Upper lobe of right lung (tissue), 1 donor: ENCODE data around the gene OR1B1. TPM values are rescaled to one million over a fixed set of nuclear protein-coding genes. Genes with fewer than 3 reads are reported as not detected.

Experiments used
- ATAC-seq: fragments of 200-7000 bp; cut with Tn5 transposase; one replicate; pipeline ENCODE4 v1.9.1; 2020; ENCODE audit warnings: mild to moderate bottlenecking, moderate library complexity
- DNase-seq: peaks from one replicate; pipeline ENCODE4 v3.0.0-alpha.2; 2020
- H3K27ac ChIP-seq: fragments of 200-600 bp; one replicate; pipeline ENCODE4 v1.8.0; 2022
- H3K27me3 ChIP-seq: fragments of 200-600 bp; one replicate; pipeline ENCODE4 v1.8.0; 2022; ENCODE audit warnings: mild to moderate bottlenecking
- H3K36me3 ChIP-seq: fragments of 200-600 bp; one replicate; pipeline ENCODE4 v1.8.0; 2022
- H3K4me1 ChIP-seq: fragments of 200-600 bp; one replicate; pipeline ENCODE4 v1.8.0; 2022
- H3K4me3 ChIP-seq: fragments of 200-600 bp; one replicate; pipeline ENCODE4 v1.8.0; 2022; ENCODE audit warnings: mild to moderate bottlenecking
- H3K9me3 ChIP-seq: fragments of 200-600 bp; one replicate; pipeline ENCODE4 v1.8.0; 2022
- CTCF ChIP-seq: fragments of 200-600 bp; IDR thresholded peaks from one replicate; pipeline ENCODE4 v1.8.0; 2022; ENCODE audit warnings: antibody characterized with exemption
- intact Hi-C: fragments of 100-400 bp; cut with DNase I; formaldehyde crosslinking; loops from one replicate; pipeline ENCODE4 v1.11.0; 2022
- long read RNA-seq: library from polyadenylated mRNA; unstranded; transcript quantifications from one replicate; pipeline ENCODE4 v2.0.0, GENCODE V29; 2021
- total RNA-seq: library from RNA; stranded (reverse); fragmentation: NEBNext Ultra II Directional; extraction: Animal tissue kit (Norgen Biotek cat#: 25700); gene quantifications from one replicate; pipeline ENCODE4 v1.2.1, GENCODE V29; 2021
- donor health status: DM: no; HTN: yes; CAD: no; lungs with severe emphysema.

OR1B1 gene
- not detected for total RNA-seq
- long read RNA-seq, result 0 reads

GRCh38 chr9:122657527-122657926 lies at the start of gene OR1B1:
Gene OR1B1, minus strand, starts transcription at chr9:122657627.
- no peaks in the 10 kb centered on the region for H3K4me1 ChIP-seq
- DNase-seq, result no peak
- no peaks in the 10 kb centered on the region for H3K9me3 ChIP-seq
- no peak for TF ChIP-seq CTCF
- no peak for ATAC-seq
- intact Hi-C loops, result no loop called here
- no peaks in the 10 kb centered on the region for H3K27me3 ChIP-seq
- H3K36me3 ChIP-seq, result no peaks in the 10 kb centered on the region
- no peak within 1 kb of the TSS for H3K4me3 ChIP-seq
- no peak within 1 kb of the TSS for H3K27ac ChIP-seq

- intact Hi-C loops, result no loop called here
- no peak for ATAC-seq
- no peaks in the 10 kb centered on the region for H3K27me3 ChIP-seq
- H3K4me3 ChIP-seq, result no peak overlapping the region
- no peak for DNase-seq
- no peak for TF ChIP-seq CTCF
- peaks cover 12% of the 10 kb centered on the region for H3K9me3 ChIP-seq
- H3K36me3 ChIP-seq, result no peaks in the 10 kb centered on the region
- H3K27ac ChIP-seq, result no peak overlapping the region
- no peaks in the 10 kb centered on the region for H3K4me1 ChIP-seq
Measured at GRCh38 chr9:122695696-122696095, 38.3 kb upstream of the OR1B1 start.

DNA sequence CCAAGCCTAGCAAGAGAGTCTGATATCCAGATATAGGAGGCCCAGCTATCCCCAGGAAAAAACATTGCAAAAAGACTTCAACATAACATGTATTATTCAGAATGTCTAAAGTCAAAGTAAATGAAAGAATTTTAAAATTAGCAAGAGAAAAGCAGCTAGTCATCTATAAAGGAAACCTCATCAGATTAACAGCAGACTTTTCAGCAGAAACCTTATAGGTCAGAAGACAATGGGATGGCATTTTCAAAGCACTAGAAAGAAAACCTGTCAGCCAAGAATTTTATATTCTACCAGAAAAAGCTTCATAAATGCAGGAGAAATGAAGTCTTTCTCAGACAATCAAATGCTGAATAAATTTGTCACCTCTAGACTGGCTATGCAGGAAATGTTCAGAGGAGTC lies 27.4 kb upstream of the OR1B1 start:
- H3K4me3 ChIP-seq, result no peak overlapping the region
- H3K9me3 ChIP-seq, result peaks cover 6% of the 10 kb centered on the region
- no peaks in the 10 kb centered on the region for H3K4me1 ChIP-seq
- no peak overlapping the region for H3K27ac ChIP-seq
- ATAC-seq (no peak), DNase-seq (no peak)
- TF ChIP-seq CTCF, result no peak
- no peaks in the 10 kb centered on the region for H3K36me3 ChIP-seq
- intact Hi-C loops, result no loop called here
- H3K27me3 ChIP-seq, result no peaks in the 10 kb centered on the region

GRCh38 chr9:122672481-122672880 lies 15.1 kb upstream of the OR1B1 start:
- no peak for ATAC-seq
- Histone ChIP-seq H3K27me3 (no peaks in the 10 kb centered on the region), H3K4me1 (no peaks in the 10 kb centered on the region), H3K36me3 (no peaks in the 10 kb centered on the region), H3K9me3 (no peaks in the 10 kb centered on the region), H3K27ac (no peak overlapping the region), H3K4me3 (no peak overlapping the region)
- intact Hi-C loops, result no loop called here
- no peak for DNase-seq
- no peak for TF ChIP-seq CTCF

DNA sequence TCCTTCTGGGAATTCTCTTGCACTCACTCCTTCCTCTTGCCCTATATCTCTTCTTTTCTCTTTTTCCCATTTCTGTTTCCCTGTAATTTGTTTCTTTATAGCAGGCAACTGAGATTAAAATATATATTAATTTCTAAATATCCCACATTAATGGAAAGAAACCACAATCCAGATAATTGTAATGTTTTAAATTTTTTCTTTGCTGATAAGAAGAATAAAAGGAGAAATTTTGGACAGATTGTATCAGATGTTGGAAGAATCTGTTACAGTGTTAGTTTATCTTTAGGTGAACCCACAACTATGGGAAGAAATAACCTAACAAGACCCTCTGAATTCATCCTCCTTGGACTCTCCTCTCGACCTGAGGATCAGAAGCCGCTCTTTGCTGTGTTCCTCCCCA lies 4.0 kb upstream of the OR1B1 start, which contains the start of gene OR1L1:
Gene OR1L1 (plus strand): TSS at position 301 of the 400 bp plus-strand sequence. CDS start 0 bp downstream, at position 301.
- DNase-seq (no peak), ATAC-seq (no peak)
- intact Hi-C loops, result no loop called here
- Histone ChIP-seq H3K4me3 (no peak within 1 kb of the TSS), H3K4me1 (no peaks in the 10 kb centered on the region), H3K9me3 (no peaks in the 10 kb centered on the region), H3K27me3 (no peaks in the 10 kb centered on the region), H3K27ac (no peak within 1 kb of the TSS), H3K36me3 (no peaks in the 10 kb centered on the region)
- no peak for TF ChIP-seq CTCF

GRCh38 chr9:122656378-122656777 lies 1.0 kb downstream of the OR1B1 start:
- no peak overlapping the region for H3K4me3 ChIP-seq
- intact Hi-C loops, result no loop called here
- no peaks in the 10 kb centered on the region for H3K36me3 ChIP-seq
- no peak for ATAC-seq
- H3K27ac ChIP-seq, result no peak overlapping the region
- no peaks in the 10 kb centered on the region for H3K27me3 ChIP-seq
- no peaks in the 10 kb centered on the region for H3K4me1 ChIP-seq
- TF ChIP-seq CTCF, result no peak
- DNase-seq, result no peak
- no peaks in the 10 kb centered on the region for H3K9me3 ChIP-seq
